ENCODE results near the gene HDAC7. TPM values are rescaled to one million over a fixed set of nuclear protein-coding genes. Genes with fewer than 3 reads are reported as not detected.
A peak's percentile ranks its signal among the peaks of the same experiment; 100 is the strongest.

HDAC7 gene
- total and polyA plus RNA-seq, 2 donors (not counting 1 experiment from before 2014, with no cell fraction given), result 28.1 to 31.6 TPM

- no peak for DNase-seq (ENCODE audit: low read depth in 2 of 2)
Observed at GRCh38 chr12:47814539-47815170, 5.0 kb downstream of the HDAC7 start.

GRCh38 chr12:47813511-47814196 lies 6.0 kb downstream of the HDAC7 start:
- Histone ChIP-seq H3K79me2 (ENCODE audit: control insufficient read depth, insufficient read depth, low read length) (peaks cover 88% of the 10 kb centered on the region), H3K4me2 (ENCODE audit: extremely low read depth, insufficient read depth, low read length) (peak overlapping the region; percentile 93), H3K36me3 (ENCODE audit: control insufficient read depth, insufficient read depth, low read length) (peaks cover 3% of the 10 kb centered on the region), H3K4me3 (replicated peaks in 1 of 4; ENCODE audit: control extremely low read depth in 1 of 4, insufficient read depth in 1 of 4, low read depth in 3 of 4, low read length in 4 of 4) (peak overlapping the region; percentile 15 to 58 (median 36)), H3K9ac (ENCODE audit: insufficient read depth, low read length) (peak overlapping the region; percentile 57), H4K20me1 (ENCODE audit: control insufficient read depth, extremely low read depth, insufficient read depth, low read length) (no peaks in the 10 kb centered on the region), H3K27me3 (ENCODE audit: control insufficient read depth, insufficient read depth, low read length) (no peaks in the 10 kb centered on the region), H3K9me3 (ENCODE audit: control insufficient read depth, insufficient read depth, low read depth, low read length) (no peaks in the 10 kb centered on the region), H2AFZ (ENCODE audit: low read length) (no peak overlapping the region), H3K27ac (ENCODE audit: insufficient read depth, low read length) (peak overlapping the region; percentile 92), H3K4me1 (ENCODE audit: control insufficient read depth, extremely low read depth, insufficient read depth, low read length) (peaks cover 73% of the 10 kb centered on the region)
- no peak for DNase-seq (ENCODE audit: low read depth in 2 of 2)
- TF ChIP-seq EZH2 (IDR thresholded peaks at IDR 0.05; ENCODE audit: low read length, missing control alignments) (no peak), CTCF (conservative IDR thresholded peaks at IDR 0.05 in 1 of 2, IDR thresholded peaks at IDR 0.05 in 1 of 2; ENCODE audit: low read depth in 1 of 2, low read length in 2 of 2) (no peak)

More at GRCh38 chr12:47814539-47815170, 5.0 kb downstream of the HDAC7 start:
- no peaks in the 10 kb centered on the region for H4K20me1 ChIP-seq (ENCODE audit: control insufficient read depth, extremely low read depth, insufficient read depth, low read length)
- peaks cover 67% of the 10 kb centered on the region for H3K4me1 ChIP-seq (ENCODE audit: control insufficient read depth, extremely low read depth, insufficient read depth, low read length)
- TF ChIP-seq EZH2 (IDR thresholded peaks at IDR 0.05; ENCODE audit: low read length, missing control alignments) (no peak), CTCF (conservative IDR thresholded peaks at IDR 0.05 in 1 of 2, IDR thresholded peaks at IDR 0.05 in 1 of 2; ENCODE audit: low read depth in 1 of 2, low read length in 2 of 2) (no peak)
- H3K4me2 ChIP-seq (ENCODE audit: extremely low read depth, insufficient read depth, low read length), result peak overlapping the region; percentile 58
- no peak overlapping the region for H2AFZ ChIP-seq (ENCODE audit: low read length)
- H3K4me3 ChIP-seq (replicated peaks in 1 of 4; ENCODE audit: control extremely low read depth in 1 of 4, insufficient read depth in 1 of 4, low read depth in 3 of 4, low read length in 4 of 4), result no peak overlapping the region
- peaks cover 87% of the 10 kb centered on the region for H3K79me2 ChIP-seq (ENCODE audit: control insufficient read depth, insufficient read depth, low read length)
- no peaks in the 10 kb centered on the region for H3K9me3 ChIP-seq (ENCODE audit: control insufficient read depth, insufficient read depth, low read depth, low read length)
- H3K27ac ChIP-seq (ENCODE audit: insufficient read depth, low read length), result peak overlapping the region; percentile 92
- H3K9ac ChIP-seq (ENCODE audit: insufficient read depth, low read length), result no peak overlapping the region
- no peaks in the 10 kb centered on the region for H3K27me3 ChIP-seq (ENCODE audit: control insufficient read depth, insufficient read depth, low read length)
- H3K36me3 ChIP-seq (ENCODE audit: control insufficient read depth, insufficient read depth, low read length), result peaks cover 3% of the 10 kb centered on the region

GRCh38 chr12:47812797-47813510 lies 6.7 kb downstream of the HDAC7 start:
- H4K20me1 ChIP-seq (ENCODE audit: control insufficient read depth, extremely low read depth, insufficient read depth, low read length), result no peaks in the 10 kb centered on the region
- H3K4me1 ChIP-seq (ENCODE audit: control insufficient read depth, extremely low read depth, insufficient read depth, low read length), result peaks cover 75% of the 10 kb centered on the region
- H3K9ac ChIP-seq (ENCODE audit: insufficient read depth, low read length), result peak overlapping the region; percentile 57
- no peaks in the 10 kb centered on the region for H3K27me3 ChIP-seq (ENCODE audit: control insufficient read depth, insufficient read depth, low read length)
- H3K4me3 ChIP-seq (replicated peaks in 1 of 4; ENCODE audit: control extremely low read depth in 1 of 4, insufficient read depth in 1 of 4, low read depth in 3 of 4, low read length in 4 of 4), result peak overlapping the region; percentile 23 to 58 (median 36)
- H3K4me2 ChIP-seq (ENCODE audit: extremely low read depth, insufficient read depth, low read length), result peak overlapping the region; percentile 93
- peaks cover 88% of the 10 kb centered on the region for H3K79me2 ChIP-seq (ENCODE audit: control insufficient read depth, insufficient read depth, low read length)
- no peak overlapping the region for H2AFZ ChIP-seq (ENCODE audit: low read length)
- H3K9me3 ChIP-seq (ENCODE audit: control insufficient read depth, insufficient read depth, low read depth, low read length), result no peaks in the 10 kb centered on the region
- H3K27ac ChIP-seq (ENCODE audit: insufficient read depth, low read length), result peak overlapping the region; percentile 92
- no peaks in the 10 kb centered on the region for H3K36me3 ChIP-seq (ENCODE audit: control insufficient read depth, insufficient read depth, low read length)
- TF ChIP-seq EZH2 (IDR thresholded peaks at IDR 0.05; ENCODE audit: low read length, missing control alignments) (no peak), CTCF (conservative IDR thresholded peaks at IDR 0.05 in 1 of 2, IDR thresholded peaks at IDR 0.05 in 1 of 2; ENCODE audit: low read depth in 1 of 2, low read length in 2 of 2) (no peak)
- DNase-seq (ENCODE audit: low read depth in 2 of 2), result peak; percentile 80 to 92
